Breast epithelium (tissue), 4 donors: Measurements from ENCODE around the gene SKIC2. TPM values are rescaled to one million over a fixed set of nuclear protein-coding genes. Genes with fewer than 3 reads are reported as not detected.
A peak's percentile ranks its signal among the peaks of the same experiment; 100 is the strongest.
"Not testable (repeated sequence)": the region's sequence is repeated elsewhere in the genome, so short reads cannot be mapped to it uniquely, and the experiment has no call there.

ENCODE experiments used
- DNase-seq, 2 donors: peaks; one replicate each; pipeline ENCODE4 v3.0.0-alpha.2; 2019; ENCODE audit warnings: low spot score in 2 of 2
- H3K27ac ChIP-seq, 2 donors: fragments of 200-600 bp; sonication (generic) in 1 of 2; one replicate each; pipeline ENCODE4 v1.5.1; 2016 to 2019; ENCODE audit warnings: mild to moderate bottlenecking in 1 of 2
- H3K27me3 ChIP-seq, 2 donors: fragments of 200-600 bp; sonication (generic) in 1 of 2; one replicate each; pipeline versions ENCODE4 v1.5.1 to v1.6.0; 2017 to 2019; ENCODE audit warnings: control low read depth in 1 of 2, mild to moderate bottlenecking in 1 of 2
- H3K36me3 ChIP-seq: fragments of 200-600 bp; one replicate; pipeline ENCODE4 v1.5.1; 2019
- H3K4me1 ChIP-seq, 2 donors: fragments of 200-600 bp; sonication (generic); one replicate each; pipeline ENCODE4 v1.5.1; 2016 to 2019; ENCODE audit warnings: control low read depth in 1 of 2
- H3K4me3 ChIP-seq, 3 donors: fragments of 200-600 bp; sonication (generic); 1 replicate in 2 of 3; 2 replicates in 1 of 3; pipeline ENCODE4 v1.5.1; 2016 to 2019; ENCODE audit warnings: mild to moderate bottlenecking in 3 of 3, moderate library complexity in 2 of 3
- H3K9me3 ChIP-seq, 2 donors: fragments of 200-600 bp; sonication (generic) in 1 of 2; one replicate each; pipeline ENCODE4 v1.5.1; 2016 to 2019; ENCODE audit warnings: control low read depth in 1 of 2
- intact Hi-C: fragments of 100-400 bp; cut with DNase I; formaldehyde crosslinking; loops from one replicate; pipeline ENCODE4 v1.15.1; 2023; ENCODE audit warnings: low total_unique reads
- total RNA-seq, 3 donors: library from RNA; depleted of rRNA; stranded (reverse); fragments of >200 nt; gene quantifications; one replicate each; pipeline ENCODE4 v1.1.0, GENCODE V29; 2016

Gene SKIC2
- total RNA-seq, 3 donors from 2014 or later: 30.7 to 46.5 (median 43.9) TPM

DNA sequence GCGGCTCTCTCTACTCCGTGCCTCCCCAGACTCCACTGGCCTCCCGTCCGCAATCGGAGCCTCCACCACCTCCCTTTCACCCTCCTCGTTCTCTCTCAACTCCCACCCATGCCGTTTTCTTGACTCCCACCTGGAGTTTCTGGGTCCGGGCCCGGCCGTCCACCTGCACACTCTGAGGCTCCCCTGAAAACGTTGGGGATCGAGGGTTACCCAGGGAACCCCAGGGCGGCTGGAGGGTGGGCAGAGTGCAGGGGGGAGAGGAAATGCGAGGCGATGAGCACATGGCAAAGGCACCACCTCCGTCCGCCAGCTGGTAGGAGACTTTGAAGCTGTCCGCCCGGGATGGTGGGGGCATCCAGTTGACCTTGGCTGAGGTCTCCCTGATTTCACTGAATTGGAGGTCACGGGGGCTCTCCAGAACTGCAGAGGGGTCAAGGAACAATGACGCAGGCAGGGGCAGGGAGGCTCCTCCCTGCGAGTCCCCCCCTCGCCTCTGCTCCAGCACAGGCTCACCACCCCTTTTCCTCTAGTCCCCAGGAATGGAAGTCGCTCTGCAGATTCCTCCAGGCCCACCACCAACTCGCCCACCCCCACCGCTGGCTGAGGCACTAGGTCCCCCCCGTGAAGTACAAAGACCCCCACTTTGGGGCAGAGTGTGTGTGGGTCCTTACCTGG lies 52.0 kb downstream of the SKIC2 start:
- intact Hi-C loops, H3K27me3 ChIP-seq, H3K4me3 ChIP-seq, H3K9me3 ChIP-seq, H3K36me3 ChIP-seq, H3K4me1 ChIP-seq, H3K27ac ChIP-seq: not testable (repeated sequence)
- DNase-seq: peak in 1 of 2 donors; percentile 37

- H3K4me3 ChIP-seq, H3K4me1 ChIP-seq, DNase-seq, H3K27me3 ChIP-seq, H3K36me3 ChIP-seq, H3K9me3 ChIP-seq, intact Hi-C loops: not testable (repeated sequence)
- peak overlapping the region in 1 of 2 donors; percentile 32 for H3K27ac ChIP-seq
These were observed 54.1 kb downstream of the SKIC2 start for GRCh38 chr6:32012941-32013617.

DNA sequence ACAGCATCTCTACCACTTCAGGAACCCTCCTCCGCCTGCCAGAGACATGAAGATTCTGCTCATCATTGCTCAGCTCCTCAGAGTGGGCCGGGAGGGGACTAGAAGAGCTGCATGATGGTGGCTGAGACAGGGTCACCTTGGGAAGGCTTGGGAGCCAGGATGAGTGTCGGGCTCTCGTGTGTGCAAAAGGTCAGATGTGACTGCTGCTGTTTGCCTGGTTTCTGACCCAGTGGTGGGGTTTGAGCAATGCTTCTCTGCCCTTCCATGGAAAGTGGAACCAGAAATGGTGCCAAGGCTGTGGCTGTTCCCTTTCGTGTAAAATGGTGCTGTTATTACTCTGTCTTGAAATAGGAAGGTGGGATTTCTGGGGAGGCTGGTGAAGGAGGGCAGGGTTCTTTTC lies 54.8 kb downstream of the SKIC2 start:
- H3K9me3 ChIP-seq, H3K36me3 ChIP-seq, H3K27ac ChIP-seq, DNase-seq, H3K4me3 ChIP-seq, H3K4me1 ChIP-seq, intact Hi-C loops, H3K27me3 ChIP-seq: not testable (repeated sequence)

DNA sequence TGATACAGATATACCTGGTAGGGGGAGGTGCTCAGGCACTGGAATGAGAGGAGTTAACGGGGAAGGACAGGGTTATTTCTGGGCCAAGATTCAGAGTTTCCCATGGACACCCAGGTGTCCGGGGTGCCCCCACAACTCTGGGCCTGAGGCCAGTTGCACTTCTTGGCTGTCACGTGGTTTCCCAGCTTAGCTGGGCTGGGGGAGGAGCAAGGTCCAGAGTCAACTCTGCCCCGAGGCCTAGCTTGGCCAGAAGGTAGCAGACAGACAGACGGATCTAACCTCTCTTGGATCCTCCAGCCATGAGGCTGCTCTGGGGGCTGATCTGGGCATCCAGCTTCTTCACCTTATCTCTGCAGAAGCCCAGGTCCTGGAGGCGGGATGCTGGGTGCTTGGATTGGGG lies 55.6 kb downstream of the SKIC2 start, which contains the start of gene C4B:
Gene C4B, plus strand, starts transcription at position 249 of the 400 bp plus-strand sequence. Its CDS starts 51 bp downstream, at position 300.
- H3K27ac ChIP-seq, intact Hi-C loops, H3K4me3 ChIP-seq, H3K36me3 ChIP-seq, DNase-seq, H3K4me1 ChIP-seq, H3K27me3 ChIP-seq, H3K9me3 ChIP-seq: not testable (repeated sequence)

Other genes with a start within 250 kb of the SKIC2 start
- gene LY6G6D, start 243.8 kb upstream of the SKIC2 start, total RNA-seq: not detected
- gene LY6G6C, start 237.4 kb upstream of the SKIC2 start, total RNA-seq: not detected
- under 1 TPM in 1 of 3 donors, not detected in 2; 0.16 TPM for gene MPIG6B, start 235.8 kb upstream of the SKIC2 start, total RNA-seq
- 100 to 1,000 TPM in 2 of 3 donors, 10 to 100 TPM in 1; 100.0 to 212 (median 115) TPM for gene DDAH2, start 229.9 kb upstream of the SKIC2 start, total RNA-seq
- gene CLIC1, start 222.6 kb upstream of the SKIC2 start, total RNA-seq: 100 to 1,000 TPM; 266 to 325 (median 318) TPM
- 10 to 100 TPM in 1 of 3 donors, 1 to 10 TPM in 2; 7.9 to 13.4 (median 8.0) TPM for gene MSH5, start 219.2 kb upstream of the SKIC2 start, total RNA-seq
- gene SAPCD1, start 196.5 kb upstream of the SKIC2 start, total RNA-seq: 1 to 10 TPM in 2 of 3 donors, not detected in 1; 1.6 to 2.0 TPM
- gene VWA7, start 181.8 kb upstream of the SKIC2 start, total RNA-seq: 1 to 10 TPM in 1 of 3 donors, under 1 TPM in 1, not detected in 1; under 0.01 to 1.6 TPM
- 10 to 100 TPM; 19.2 to 35.4 (median 26.2) TPM for gene VARS1, start 163.4 kb upstream of the SKIC2 start, total RNA-seq
- 10 to 100 TPM; 28.7 to 39.7 (median 32.6) TPM for gene LSM2, start 152.2 kb upstream of the SKIC2 start, total RNA-seq
- 1 to 10 TPM; 1.3 to 1.9 (median 1.6) TPM for gene HSPA1L, start 143.9 kb upstream of the SKIC2 start, total RNA-seq
- 100 to 1,000 TPM; 136 to 459 (median 202) TPM for gene HSPA1A, start 143.6 kb upstream of the SKIC2 start, total RNA-seq
- gene HSPA1B, start 131.4 kb upstream of the SKIC2 start, total RNA-seq: 100 to 1,000 TPM; 113 to 376 (median 232) TPM
- 10 to 100 TPM; 44.6 to 57.3 (median 48.9) TPM for gene NEU1, start 96.4 kb upstream of the SKIC2 start, total RNA-seq
- 10 to 100 TPM in 2 of 3 donors, under 1 TPM in 1; 0.32 to 35.4 (median 10.5) TPM for gene SLC44A4, start 80.2 kb upstream of the SKIC2 start, total RNA-seq
- 10 to 100 TPM; 34.6 to 37.5 (median 37.0) TPM for gene EHMT2, start 61.5 kb upstream of the SKIC2 start, total RNA-seq
- gene ZBTB12, start 57.1 kb upstream of the SKIC2 start, total RNA-seq: 1 to 10 TPM in 2 of 3 donors, under 1 TPM in 1; 0.64 to 3.3 (median 1.9) TPM
- gene C2, start 31.5 kb upstream of the SKIC2 start, total RNA-seq: 10 to 100 TPM; 10.2 to 54.2 (median 15.4) TPM
- 100 to 1,000 TPM in 2 of 3 donors, 10 to 100 TPM in 1; 36.3 to 177 (median 130) TPM for gene CFB, start 13.1 kb upstream of the SKIC2 start, total RNA-seq
- gene NELFE, start 204 bp upstream of the SKIC2 start, total RNA-seq: 10 to 100 TPM; 77.3 to 92.7 (median 90.1) TPM
- gene DXO, start 13.0 kb downstream of the SKIC2 start, total RNA-seq: 10 to 100 TPM; 12.0 to 28.4 (median 22.0) TPM
- 100 to 1,000 TPM in 2 of 3 donors, 1 to 10 TPM in 1; 7.2 to 275 (median 230) TPM for gene C4A, start 22.9 kb downstream of the SKIC2 start, total RNA-seq
- gene C4B, start 55.6 kb downstream of the SKIC2 start, total RNA-seq: 100 to 1,000 TPM in 2 of 3 donors, 1 to 10 TPM in 1; 5.6 to 323 (median 298) TPM
- 10 to 100 TPM in 1 of 3 donors, 1 to 10 TPM in 1, not detected in 1; 1.6 to 14.1 TPM for gene CYP21A2, start 79.2 kb downstream of the SKIC2 start, total RNA-seq
- gene TNXB, start 150.2 kb downstream of the SKIC2 start, total RNA-seq: 100 to 1,000 TPM in 1 of 3 donors, 10 to 100 TPM in 2; 32.9 to 109 (median 89.8) TPM
- gene ATF6B, start 169.1 kb downstream of the SKIC2 start, total RNA-seq: 10 to 100 TPM; 37.0 to 44.8 (median 43.6) TPM
- 1 to 10 TPM; 2.6 to 4.1 (median 2.7) TPM for gene FKBPL, start 171.1 kb downstream of the SKIC2 start, total RNA-seq
- gene PRRT1, start 192.8 kb downstream of the SKIC2 start, total RNA-seq: 1 to 10 TPM in 2 of 3 donors, under 1 TPM in 1; 0.48 to 2.8 (median 1.3) TPM
- gene PPT2, start 195.0 kb downstream of the SKIC2 start, total RNA-seq: 10 to 100 TPM; 18.4 to 59.6 (median 28.5) TPM
- gene EGFL8, start 205.4 kb downstream of the SKIC2 start, total RNA-seq: 10 to 100 TPM; 10.2 to 19.6 (median 11.8) TPM
- gene AGPAT1, start 216.9 kb downstream of the SKIC2 start, total RNA-seq: 10 to 100 TPM; 25.8 to 33.8 (median 30.6) TPM
- 10 to 100 TPM; 56.3 to 78.0 (median 70.5) TPM for gene RNF5, start 219.2 kb downstream of the SKIC2 start, total RNA-seq
- 1 to 10 TPM; 1.3 to 2.6 (median 1.8) TPM for gene AGER, start 225.1 kb downstream of the SKIC2 start, total RNA-seq
- 10 to 100 TPM; 32.3 to 61.6 (median 48.5) TPM for gene PBX2, start 231.0 kb downstream of the SKIC2 start, total RNA-seq
- 10 to 100 TPM in 2 of 3 donors, 1 to 10 TPM in 1; 8.2 to 18.2 (median 11.3) TPM for gene GPSM3, start 233.5 kb downstream of the SKIC2 start, total RNA-seq